ENCODE results near the gene SLC16A11.
"Not testable (repeated sequence)": the region's sequence is repeated elsewhere in the genome, so short reads cannot be mapped to it uniquely, and the experiment has no call there.

- not testable (repeated sequence) for TF ChIP-seq POLR2A, CTCF (IDR thresholded peaks at IDR 0.05)
These were observed 47.6 kb upstream of the SLC16A11 start for GRCh38 chr17:7091311-7092005.
